Measurements from ENCODE around the gene PLEKHA7. TPM values are rescaled to one million over a fixed set of nuclear protein-coding genes. Genes with fewer than 3 reads are reported as not detected.

The PLEKHA7 gene
- total RNA-seq, 1 experiment from 2014 or later, result 18.4 TPM

DNA sequence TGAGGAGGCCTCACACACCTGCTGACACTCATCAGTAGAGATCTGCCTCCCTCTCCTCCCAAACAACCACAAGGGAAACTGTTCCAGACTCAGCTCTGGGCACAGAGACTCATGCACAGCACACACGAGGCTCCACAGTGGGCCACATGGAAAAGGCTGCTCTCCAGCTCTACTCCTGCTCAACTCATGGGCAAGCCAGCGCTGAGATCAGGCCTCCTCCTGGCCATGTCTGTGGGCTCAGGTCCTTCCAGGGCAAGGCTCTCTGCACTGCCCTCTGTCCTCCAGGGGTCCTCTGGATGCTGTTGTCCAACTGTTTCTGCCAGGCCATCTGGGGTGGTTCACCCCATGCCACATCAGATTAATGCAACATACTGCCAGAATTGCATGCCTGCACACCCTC, 46.0 kb downstream of the PLEKHA7 start:
- Histone ChIP-seq H3K79me2 (ENCODE audit: low read length) (no peaks in the 10 kb centered on the region), H4K20me1 (ENCODE audit: low read length) (no peaks in the 10 kb centered on the region), H3F3A (ENCODE audit: low read length, unreplicated experiment) (no peaks in the 10 kb centered on the region), H3K4me2 (ENCODE audit: low read length) (no peak overlapping the region), H3K36me3 (ENCODE audit: low read depth, low read length) (no peaks in the 10 kb centered on the region), H3K9me2 (replicated peaks; ENCODE audit: low read length) (no peaks in the 10 kb centered on the region), H3K27ac (ENCODE audit: low read length) (no peak overlapping the region), H3K4me3 (ENCODE audit: low read length) (no peak overlapping the region), H3K9ac (ENCODE audit: low read length) (no peak overlapping the region), H2AFZ (ENCODE audit: low read length) (no peak overlapping the region), H3K9me3 (ENCODE audit: low read length) (no peaks in the 10 kb centered on the region), H3K27me3 (ENCODE audit: low read length) (no peaks in the 10 kb centered on the region), H3K4me1 (ENCODE audit: insufficient read depth, low read length) (no peaks in the 10 kb centered on the region)
- TF ChIP-seq, protein P1, sequence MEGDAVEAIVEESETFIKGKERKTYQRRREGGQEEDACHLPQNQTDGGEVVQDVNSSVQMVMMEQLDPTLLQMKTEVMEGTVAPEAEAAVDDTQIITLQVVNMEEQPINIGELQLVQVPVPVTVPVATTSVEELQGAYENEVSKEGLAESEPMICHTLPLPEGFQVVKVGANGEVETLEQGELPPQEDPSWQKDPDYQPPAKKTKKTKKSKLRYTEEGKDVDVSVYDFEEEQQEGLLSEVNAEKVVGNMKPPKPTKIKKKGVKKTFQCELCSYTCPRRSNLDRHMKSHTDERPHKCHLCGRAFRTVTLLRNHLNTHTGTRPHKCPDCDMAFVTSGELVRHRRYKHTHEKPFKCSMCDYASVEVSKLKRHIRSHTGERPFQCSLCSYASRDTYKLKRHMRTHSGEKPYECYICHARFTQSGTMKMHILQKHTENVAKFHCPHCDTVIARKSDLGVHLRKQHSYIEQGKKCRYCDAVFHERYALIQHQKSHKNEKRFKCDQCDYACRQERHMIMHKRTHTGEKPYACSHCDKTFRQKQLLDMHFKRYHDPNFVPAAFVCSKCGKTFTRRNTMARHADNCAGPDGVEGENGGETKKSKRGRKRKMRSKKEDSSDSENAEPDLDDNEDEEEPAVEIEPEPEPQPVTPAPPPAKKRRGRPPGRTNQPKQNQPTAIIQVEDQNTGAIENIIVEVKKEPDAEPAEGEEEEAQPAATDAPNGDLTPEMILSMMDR (conservative IDR thresholded peaks at IDR 0.05; ENCODE audit: low read depth, low read length), result no peak
- TF ChIP-seq EZH2phosphoT487 (IDR thresholded peaks at IDR 0.05; ENCODE audit: borderline replicate concordance, low read length) (no peak), EZH2 (IDR thresholded peaks at IDR 0.05; ENCODE audit: low read length, unreplicated experiment) (no peak)
- ATAC-seq (no peak), DNase-seq (no peak)
- BruUV-seq (replicated peaks), result no TSS peak
- intact Hi-C loops (cut with micrococcal nuclease), result no loop called here
- CTCF ChIA-PET, result no interaction called here
- POLR2A ChIA-PET (ENCODE audit: unreplicated experiment), result interaction anchor here (0.7 kb wide), 1 partner anchor 42 kb away, joined by 5 read pairs; no protein-coding TSS in a partner anchor

DNA sequence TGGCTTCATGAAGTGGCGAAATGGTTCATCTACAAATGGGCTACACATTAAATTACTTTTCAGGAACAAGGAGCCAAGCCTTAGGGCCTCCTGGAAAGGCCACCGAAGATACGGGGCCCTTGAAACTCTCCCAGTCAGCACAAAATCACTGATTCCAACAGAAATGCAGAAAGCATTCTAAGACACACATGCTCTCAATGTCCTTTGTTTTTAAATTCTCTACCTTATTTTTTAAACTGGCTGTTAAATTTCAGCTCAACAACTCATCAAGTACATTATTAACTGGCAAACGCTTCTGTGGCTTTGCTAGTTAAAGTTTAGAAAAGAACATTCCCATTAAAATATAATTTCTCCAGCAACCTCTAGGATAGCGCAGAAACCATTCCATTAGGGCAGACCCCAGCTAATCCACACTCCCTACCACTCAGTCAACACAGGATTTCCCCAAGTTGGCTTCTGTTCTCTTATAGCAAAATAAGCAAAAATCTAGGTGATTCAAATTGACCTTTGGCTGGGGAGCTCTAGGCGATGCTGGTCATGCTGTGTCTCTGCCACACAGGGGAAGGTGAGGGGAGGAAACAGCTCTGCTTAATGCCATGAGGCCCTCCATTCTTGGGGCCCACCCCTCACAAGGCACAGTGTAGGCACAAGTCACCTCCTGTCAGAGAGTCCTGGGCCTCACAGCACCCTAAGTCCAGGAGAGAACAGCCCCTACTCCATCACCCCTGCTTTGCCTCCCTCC, 47.1 kb downstream of the PLEKHA7 start:
- no peak for ATAC-seq
- Histone ChIP-seq H4K20me1 (ENCODE audit: low read length) (no peaks in the 10 kb centered on the region), H3F3A (ENCODE audit: low read length, unreplicated experiment) (no peaks in the 10 kb centered on the region), H3K27ac (ENCODE audit: low read length) (no peak overlapping the region), H3K36me3 (ENCODE audit: low read depth, low read length) (no peaks in the 10 kb centered on the region), H3K79me2 (ENCODE audit: low read length) (no peaks in the 10 kb centered on the region), H3K9me3 (ENCODE audit: low read length) (no peaks in the 10 kb centered on the region), H3K27me3 (ENCODE audit: low read length) (no peaks in the 10 kb centered on the region), H3K4me1 (ENCODE audit: insufficient read depth, low read length) (no peaks in the 10 kb centered on the region), H3K9me2 (replicated peaks; ENCODE audit: low read length) (no peaks in the 10 kb centered on the region), H3K9ac (ENCODE audit: low read length) (no peak overlapping the region), H2AFZ (ENCODE audit: low read length) (no peak overlapping the region), H3K4me2 (ENCODE audit: low read length) (no peak overlapping the region), H3K4me3 (ENCODE audit: low read length) (no peak overlapping the region)
- no peak for DNase-seq
- intact Hi-C loops (cut with micrococcal nuclease), result no loop called here
- ChIA-PET POLR2A (ENCODE audit: unreplicated experiment) (no interaction called here), CTCF (no interaction called here)
- BruUV-seq (replicated peaks), result no TSS peak
- TF ChIP-seq, protein P1 (conservative IDR thresholded peaks at IDR 0.05; ENCODE audit: low read depth, low read length), result no peak
- TF ChIP-seq EZH2 (IDR thresholded peaks at IDR 0.05; ENCODE audit: low read length, unreplicated experiment) (no peak), EZH2phosphoT487 (IDR thresholded peaks at IDR 0.05; ENCODE audit: borderline replicate concordance, low read length) (no peak)

DNA sequence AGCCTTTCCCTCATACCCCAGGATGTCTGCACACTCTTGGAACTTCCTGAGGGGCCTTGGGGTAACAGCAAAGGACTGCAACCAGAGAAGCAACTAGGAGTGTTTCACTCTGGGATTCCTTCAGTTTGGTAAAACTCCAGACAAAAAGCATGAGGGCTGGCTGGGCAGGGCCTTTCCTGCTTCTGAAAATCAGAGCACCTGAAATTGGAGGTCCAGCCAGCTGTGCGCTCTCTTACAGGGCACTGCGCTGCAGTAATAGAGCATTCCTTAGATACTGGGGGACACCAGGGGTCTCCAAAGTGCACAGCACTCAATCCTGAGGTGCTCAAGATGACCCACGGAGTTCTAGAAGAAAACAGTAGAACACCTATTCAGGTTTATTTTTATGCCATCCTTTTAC, 49.7 kb downstream of the PLEKHA7 start:
- no peak overlapping the region for H3K27ac ChIP-seq (ENCODE audit: low read length)
- intact Hi-C loops (cut with micrococcal nuclease), result no loop called here
- no peak overlapping the region for H2AFZ ChIP-seq (ENCODE audit: low read length)
- no peak overlapping the region for H3K4me3 ChIP-seq (ENCODE audit: low read length)
- H3K9me2 ChIP-seq (replicated peaks; ENCODE audit: low read length), result no peaks in the 10 kb centered on the region
- H3K9me3 ChIP-seq (ENCODE audit: low read length), result no peaks in the 10 kb centered on the region
- no peak overlapping the region for H3K9ac ChIP-seq (ENCODE audit: low read length)
- no peaks in the 10 kb centered on the region for H3K79me2 ChIP-seq (ENCODE audit: low read length)
- peaks cover 9% of the 10 kb centered on the region; the same call in 1 of the 2 replicates for H3K4me1 ChIP-seq (ENCODE audit: insufficient read depth, low read length)
- ATAC-seq (no peak), DNase-seq (no peak)
- no peaks in the 10 kb centered on the region for H3K36me3 ChIP-seq (ENCODE audit: low read depth, low read length)
- H4K20me1 ChIP-seq (ENCODE audit: low read length), result no peaks in the 10 kb centered on the region
- TF ChIP-seq, protein P1 (conservative IDR thresholded peaks at IDR 0.05; ENCODE audit: low read depth, low read length), result no peak
- TF ChIP-seq EZH2phosphoT487 (IDR thresholded peaks at IDR 0.05; ENCODE audit: borderline replicate concordance, low read length) (no peak), EZH2 (IDR thresholded peaks at IDR 0.05; ENCODE audit: low read length, unreplicated experiment) (no peak)
- POLR2A ChIA-PET (ENCODE audit: unreplicated experiment), result no interaction called here
- H3K27me3 ChIP-seq (ENCODE audit: low read length), result no peaks in the 10 kb centered on the region
- no peaks in the 10 kb centered on the region for H3F3A ChIP-seq (ENCODE audit: low read length, unreplicated experiment)
- BruUV-seq (replicated peaks), result no TSS peak
- CTCF ChIA-PET, result no interaction called here
- no peak overlapping the region for H3K4me2 ChIP-seq (ENCODE audit: low read length)

All from PC-3 (cell line).